Neutrophil (primary cell): Measurements from ENCODE around the gene C9orf153.

ENCODE experiments used
- H3K27ac ChIP-seq: fragments of 200-600 bp; sonication (generic); 2 replicates; pipeline ENCODE4 v1.5.1; 2016; ENCODE audit warnings: mild to moderate bottlenecking, moderate library complexity
- H3K27me3 ChIP-seq: fragments of 200-600 bp; sonication (generic); 2 replicates; pipeline ENCODE4 v1.6.0; 2016; ENCODE audit warnings: mild to moderate bottlenecking
- H3K36me3 ChIP-seq: fragments of 200-600 bp; sonication (generic); 2 replicates; pipeline ENCODE4 v1.5.1; 2017
- H3K4me1 ChIP-seq, 2 experiments: fragments of 200-600 bp in 1 of 2; sonication (generic) in 1 of 2; 1 replicate in 1 of 2; 2 replicates in 1 of 2; pipeline versions ENCODE4 v1.5.1 to v1.6.1; 2013 to 2016; ENCODE audit warnings: low read depth in 1 of 2, low read length in 1 of 2, mild to moderate bottlenecking in 1 of 2, moderate library complexity in 1 of 2; ENCODE audit not compliant: control insufficient read depth in 1 of 2, insufficient read depth in 1 of 2
- H3K4me3 ChIP-seq, 2 experiments: fragments of 200-600 bp in 1 of 2; sonication (generic) in 1 of 2; 1 replicate in 1 of 2; 2 replicates in 1 of 2; pipeline ENCODE4 v1.5.1; 2013 to 2016; ENCODE audit warnings: low read depth in 1 of 2, low read length in 1 of 2, mild to moderate bottlenecking in 1 of 2, moderate library complexity in 1 of 2
- H3K9me3 ChIP-seq: fragments of 200-600 bp; sonication (generic); 2 replicates; pipeline ENCODE4 v1.5.1; 2016
- TF ChIP-seq, protein P1 (sequence below): fragments of 200-600 bp; sonication (generic); IDR thresholded peaks from 2 replicates; pipeline ENCODE4 v1.5.1; 2016; ENCODE audit warnings: antibody characterized with exemption

C9orf153 gene

DNA sequence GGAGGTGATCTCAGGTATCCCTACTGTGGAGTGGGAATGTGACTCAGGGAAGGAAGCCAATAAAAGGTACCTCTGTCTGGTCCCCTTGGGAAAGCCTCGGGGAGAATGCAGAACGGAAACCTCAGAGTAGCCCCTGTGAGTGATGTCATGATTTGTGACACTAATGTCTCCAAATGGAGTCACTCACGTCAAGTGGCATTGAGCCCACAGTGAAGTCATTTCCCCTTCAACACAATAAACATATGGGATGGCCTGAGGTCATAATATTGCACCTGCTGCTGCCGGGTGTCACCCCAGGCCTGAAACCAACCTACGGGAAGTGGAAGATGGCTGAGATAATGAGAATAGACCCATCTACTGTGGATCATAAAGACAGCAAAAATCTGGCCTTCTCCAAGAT is 84.2 kb downstream of the C9orf153 start:
- no peaks in the 10 kb centered on the region for H3K4me1 ChIP-seq
- TF ChIP-seq, protein P1, sequence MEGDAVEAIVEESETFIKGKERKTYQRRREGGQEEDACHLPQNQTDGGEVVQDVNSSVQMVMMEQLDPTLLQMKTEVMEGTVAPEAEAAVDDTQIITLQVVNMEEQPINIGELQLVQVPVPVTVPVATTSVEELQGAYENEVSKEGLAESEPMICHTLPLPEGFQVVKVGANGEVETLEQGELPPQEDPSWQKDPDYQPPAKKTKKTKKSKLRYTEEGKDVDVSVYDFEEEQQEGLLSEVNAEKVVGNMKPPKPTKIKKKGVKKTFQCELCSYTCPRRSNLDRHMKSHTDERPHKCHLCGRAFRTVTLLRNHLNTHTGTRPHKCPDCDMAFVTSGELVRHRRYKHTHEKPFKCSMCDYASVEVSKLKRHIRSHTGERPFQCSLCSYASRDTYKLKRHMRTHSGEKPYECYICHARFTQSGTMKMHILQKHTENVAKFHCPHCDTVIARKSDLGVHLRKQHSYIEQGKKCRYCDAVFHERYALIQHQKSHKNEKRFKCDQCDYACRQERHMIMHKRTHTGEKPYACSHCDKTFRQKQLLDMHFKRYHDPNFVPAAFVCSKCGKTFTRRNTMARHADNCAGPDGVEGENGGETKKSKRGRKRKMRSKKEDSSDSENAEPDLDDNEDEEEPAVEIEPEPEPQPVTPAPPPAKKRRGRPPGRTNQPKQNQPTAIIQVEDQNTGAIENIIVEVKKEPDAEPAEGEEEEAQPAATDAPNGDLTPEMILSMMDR = no peak
- no peaks in the 10 kb centered on the region for H3K27me3 ChIP-seq
- no peaks in the 10 kb centered on the region for H3K36me3 ChIP-seq
- H3K9me3 ChIP-seq = no peaks in the 10 kb centered on the region
- H3K27ac ChIP-seq = no peak overlapping the region
- no peak overlapping the region for H3K4me3 ChIP-seq
